Liver (tissue), 3 donors: ENCODE results near the gene P4HA2.

ENCODE experiments used
- ATF3 ChIP-seq: IDR thresholded peaks from 2 replicates; pipeline ENCODE4 v1.6.1; 2016; ENCODE audit warnings: antibody characterized with exemption
- CTCF ChIP-seq: fragments of 150-350 bp; IDR thresholded peaks from 2 replicates; pipeline ENCODE4 v1.5.1; 2017; ENCODE audit warnings: improper control_type of control experiment, low read depth, low read length; ENCODE audit not compliant: missing input control
- FOXA1 ChIP-seq: IDR thresholded peaks from 2 replicates; pipeline ENCODE4 v1.6.1; 2016; ENCODE audit warnings: antibody characterized with exemption
- GABPA ChIP-seq, 2 donors: IDR thresholded peaks in 1 of 2; conservative IDR thresholded peaks in 1 of 2; 2 replicates each; pipeline ENCODE4 v1.6.1; 2016; ENCODE audit warnings: antibody characterized with exemption in 2 of 2, mild to moderate bottlenecking in 1 of 2, moderate library complexity in 1 of 2
- MAX ChIP-seq: IDR thresholded peaks from 2 replicates; pipeline ENCODE4 v1.6.1; 2016; ENCODE audit warnings: antibody characterized with exemption
- RAD21 ChIP-seq, 2 donors: IDR thresholded peaks; 2 replicates each; pipeline ENCODE4 v1.6.1; 2016; ENCODE audit warnings: antibody characterized with exemption in 2 of 2, mild to moderate bottlenecking in 2 of 2
- TAF1 ChIP-seq: conservative IDR thresholded peaks from 2 replicates; pipeline ENCODE4 v1.6.1; 2016; ENCODE audit warnings: antibody characterized with exemption, mild to moderate bottlenecking
- YY1 ChIP-seq: IDR thresholded peaks from 2 replicates; pipeline ENCODE4 v1.6.1; 2016; ENCODE audit warnings: antibody characterized with exemption, mild to moderate bottlenecking
- donor health status: healthy.
- donor health status: healthy.

GRCh38 chr5:132209131-132209530 lies 18.5 kb downstream of the P4HA2 start:
- TF ChIP-seq CTCF (no peak), FOXA1 (no peak), TAF1 (no peak), YY1 (no peak), GABPA (IDR thresholded peaks at IDR 0.05 in 1 of 2, conservative IDR thresholded peaks at IDR 0.05 in 1 of 2) (no peak), RAD21 (IDR thresholded peaks at IDR 0.05) (no peak), ATF3 (no peak), MAX (no peak)
